Gastroesophageal sphincter (tissue), 3 donors: ENCODE measurements around the gene PLXNA3.

Source experiments
- POLR2AphosphoS5 ChIP-seq: sonication (generic); formaldehyde crosslinking; IDR thresholded peaks from one replicate; pipeline ENCODE4 v1.6.1; 2017; ENCODE audit warnings: antibody characterized with exemption
- TF ChIP-seq, protein P1 (sequence below), 4 experiments: fragments of 200-600 bp in 2 of 4; fragments of 450-650 bp in 2 of 4; sonication (generic) in 1 of 4; IDR thresholded peaks; one replicate each; pipeline ENCODE4 v1.5.1; 2017 to 2019; ENCODE audit warnings: antibody characterized with exemption in 4 of 4, mild to moderate bottlenecking in 2 of 4, moderate library complexity in 2 of 4

DNA sequence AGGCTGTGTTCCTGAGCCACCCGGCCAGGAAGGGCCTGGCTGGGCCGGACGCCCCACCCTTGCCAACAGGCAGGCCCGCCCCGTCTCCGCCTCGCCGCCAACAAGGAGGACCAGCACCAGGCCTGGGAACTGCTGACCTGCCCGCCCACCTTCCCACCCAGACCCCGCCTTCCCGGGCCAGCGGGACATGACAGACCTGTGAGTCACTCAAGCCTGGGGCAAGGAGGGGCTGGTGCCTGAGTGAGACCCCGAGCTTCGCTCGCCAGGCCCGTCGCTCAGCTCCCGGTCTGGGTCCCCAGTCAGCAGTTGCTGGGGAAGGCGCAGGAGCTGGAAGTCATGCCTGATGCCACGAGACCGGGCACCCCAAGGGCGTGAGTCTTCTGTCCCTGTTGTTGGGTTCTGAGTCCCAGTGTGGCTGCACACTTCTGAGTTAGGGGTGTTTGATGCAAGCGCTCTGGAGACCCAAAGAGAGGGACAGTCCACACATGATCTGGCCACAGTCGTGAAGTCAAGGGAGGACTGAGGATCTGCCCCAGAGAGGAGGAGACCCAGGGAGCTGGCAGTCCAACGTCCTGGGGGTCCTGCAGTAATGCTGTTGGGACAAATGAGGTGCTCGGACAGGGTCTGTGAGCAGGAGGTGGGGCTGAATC is 48.7 kb upstream of the PLXNA3 start, which contains the start of gene DNASE1L1:
- TF ChIP-seq POLR2AphosphoS5: no peak
- TF ChIP-seq, protein P1, sequence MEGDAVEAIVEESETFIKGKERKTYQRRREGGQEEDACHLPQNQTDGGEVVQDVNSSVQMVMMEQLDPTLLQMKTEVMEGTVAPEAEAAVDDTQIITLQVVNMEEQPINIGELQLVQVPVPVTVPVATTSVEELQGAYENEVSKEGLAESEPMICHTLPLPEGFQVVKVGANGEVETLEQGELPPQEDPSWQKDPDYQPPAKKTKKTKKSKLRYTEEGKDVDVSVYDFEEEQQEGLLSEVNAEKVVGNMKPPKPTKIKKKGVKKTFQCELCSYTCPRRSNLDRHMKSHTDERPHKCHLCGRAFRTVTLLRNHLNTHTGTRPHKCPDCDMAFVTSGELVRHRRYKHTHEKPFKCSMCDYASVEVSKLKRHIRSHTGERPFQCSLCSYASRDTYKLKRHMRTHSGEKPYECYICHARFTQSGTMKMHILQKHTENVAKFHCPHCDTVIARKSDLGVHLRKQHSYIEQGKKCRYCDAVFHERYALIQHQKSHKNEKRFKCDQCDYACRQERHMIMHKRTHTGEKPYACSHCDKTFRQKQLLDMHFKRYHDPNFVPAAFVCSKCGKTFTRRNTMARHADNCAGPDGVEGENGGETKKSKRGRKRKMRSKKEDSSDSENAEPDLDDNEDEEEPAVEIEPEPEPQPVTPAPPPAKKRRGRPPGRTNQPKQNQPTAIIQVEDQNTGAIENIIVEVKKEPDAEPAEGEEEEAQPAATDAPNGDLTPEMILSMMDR (IDR thresholded peaks at IDR 0.05): no peak
